Stimulated activated memory B cell treated with anti-CD40 and anti-IgM and Interleukin-4, amounts not matched to agents 10 μg/mL and 1 μg/mL and 100 μg/mL, for 72 hours (primary cell): ENCODE measurements around the gene OR51E1.

ENCODE experiments used
- ATAC-seq: fragments of 150-1000 bp; cut with Tn5 transposase; 2 replicates; pipeline ENCODE4 v1.10.0; 2021
- H3K27ac Mint-ChIP-seq: one replicate; pipeline ENCODE4 v1.8.0; 2022; ENCODE audit warnings: mild to moderate bottlenecking, mixed read lengths
- H3K27me3 Mint-ChIP-seq: one replicate; pipeline ENCODE4 v1.8.0; 2022; ENCODE audit warnings: mixed read lengths
- H3K36me3 Mint-ChIP-seq: one replicate; pipeline ENCODE4 v1.8.0; 2022; ENCODE audit warnings: mixed read lengths
- H3K4me1 Mint-ChIP-seq: one replicate; pipeline ENCODE4 v1.8.0; 2022; ENCODE audit warnings: mixed read lengths
- H3K4me3 Mint-ChIP-seq: one replicate; pipeline ENCODE4 v1.8.0; 2022; ENCODE audit warnings: mild to moderate bottlenecking, moderate library complexity, mixed read lengths
- H3K9me3 Mint-ChIP-seq: one replicate; pipeline ENCODE4 v1.8.0; 2022; ENCODE audit warnings: mixed read lengths

Gene OR51E1, protein sequence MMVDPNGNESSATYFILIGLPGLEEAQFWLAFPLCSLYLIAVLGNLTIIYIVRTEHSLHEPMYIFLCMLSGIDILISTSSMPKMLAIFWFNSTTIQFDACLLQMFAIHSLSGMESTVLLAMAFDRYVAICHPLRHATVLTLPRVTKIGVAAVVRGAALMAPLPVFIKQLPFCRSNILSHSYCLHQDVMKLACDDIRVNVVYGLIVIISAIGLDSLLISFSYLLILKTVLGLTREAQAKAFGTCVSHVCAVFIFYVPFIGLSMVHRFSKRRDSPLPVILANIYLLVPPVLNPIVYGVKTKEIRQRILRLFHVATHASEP

DNA sequence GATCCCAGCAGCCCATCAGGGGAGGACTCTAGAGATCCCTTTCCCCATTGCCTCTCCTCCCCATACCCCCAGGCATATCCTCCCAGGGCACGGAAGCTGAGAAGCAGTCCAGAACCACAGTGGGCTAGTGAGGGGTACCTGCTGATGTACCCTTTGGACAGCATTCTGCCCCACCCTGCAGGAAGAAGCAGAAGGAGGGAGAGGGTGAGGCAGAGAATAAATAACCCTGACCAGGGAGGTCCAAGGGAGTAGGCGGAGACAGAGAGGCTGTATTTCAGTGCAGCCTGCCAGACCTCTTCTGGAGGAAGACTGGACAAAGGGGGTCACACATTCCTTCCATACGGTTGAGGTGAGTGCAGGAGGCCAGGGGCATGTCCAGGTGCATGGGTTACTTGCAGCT, at the start of gene OR51E1:
TSS of gene OR51E1 (plus strand) at position 301 of the 400 bp plus-strand sequence. CDS start 8,545 bp downstream, outside the sequence.
- H3K4me3 Mint-ChIP-seq: no peak within 1 kb of the TSS
- no peaks in the 10 kb centered on the region for H3K9me3 Mint-ChIP-seq
- peaks cover 9% of the 10 kb centered on the region for H3K27me3 Mint-ChIP-seq
- no peak within 1 kb of the TSS for H3K27ac Mint-ChIP-seq
- no peaks in the 10 kb centered on the region for H3K36me3 Mint-ChIP-seq
- ATAC-seq: peak; percentile 13
- H3K4me1 Mint-ChIP-seq: no peaks in the 10 kb centered on the region

DNA sequence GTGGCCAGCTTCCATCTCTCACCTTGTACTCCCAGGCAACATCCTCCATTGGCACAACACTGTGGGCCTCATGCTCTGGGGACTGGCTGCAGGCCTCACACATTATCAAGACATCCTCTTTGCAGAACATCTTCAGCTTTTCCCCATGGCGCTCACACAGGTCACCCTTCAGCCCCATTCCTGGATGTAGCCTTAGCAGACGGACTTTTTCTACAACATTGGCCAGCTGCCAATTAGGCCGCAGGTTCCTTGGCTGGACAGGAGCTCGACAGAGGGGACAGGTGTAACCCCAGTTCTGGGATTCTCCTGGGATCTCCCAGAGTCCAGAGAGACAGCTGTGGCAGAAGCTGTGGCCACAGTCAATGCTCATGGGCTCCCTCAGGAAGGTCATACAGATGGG, 38.7 kb upstream of the OR51E1 start:
- Mint-ChIP-seq H3K27me3 (no peaks in the 10 kb centered on the region), H3K4me3 (no peak overlapping the region), H3K9me3 (no peaks in the 10 kb centered on the region), H3K27ac (no peak overlapping the region), H3K36me3 (peaks cover 50% of the 10 kb centered on the region), H3K4me1 (peaks cover 27% of the 10 kb centered on the region)
- ATAC-seq: no peak

DNA sequence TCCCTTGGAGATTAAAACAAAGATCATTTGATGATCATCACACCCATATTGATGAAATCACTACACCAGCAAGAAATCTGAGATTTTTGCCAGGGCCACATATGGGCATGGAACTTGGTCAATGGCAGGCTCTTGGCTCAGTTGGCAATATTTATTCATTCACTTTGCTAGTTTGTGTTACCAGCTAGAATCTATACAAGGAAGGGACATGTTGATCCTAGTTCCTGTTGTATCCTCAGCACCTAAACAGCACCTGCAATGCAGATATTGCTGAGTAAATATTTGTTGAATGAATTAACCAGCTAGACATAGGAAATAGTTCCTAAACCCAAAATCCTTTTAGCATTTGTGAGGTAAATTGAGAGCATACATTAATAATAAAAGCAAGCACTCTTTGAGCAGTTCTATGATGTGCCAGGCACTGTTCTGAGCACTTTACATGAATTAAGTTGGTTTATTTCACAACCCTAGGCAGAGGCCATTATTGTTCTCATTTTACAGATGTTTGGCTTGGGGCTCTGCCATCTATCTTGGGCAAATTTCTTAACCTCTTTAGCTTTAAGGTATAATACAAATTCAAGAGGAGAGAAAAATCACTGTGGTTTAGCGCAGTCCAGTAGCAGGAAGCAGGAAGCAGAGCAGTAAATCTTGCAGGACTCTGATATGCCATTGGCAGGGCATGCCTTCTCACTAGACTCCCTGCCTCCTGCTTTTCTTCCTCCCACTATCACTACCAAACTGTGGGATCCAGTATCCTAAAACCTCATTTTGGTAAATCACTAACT, 37.4 kb upstream of the OR51E1 start:
- no peaks in the 10 kb centered on the region for H3K27me3 Mint-ChIP-seq
- ATAC-seq: no peak
- H3K4me1 Mint-ChIP-seq: peaks cover 34% of the 10 kb centered on the region
- H3K9me3 Mint-ChIP-seq: no peaks in the 10 kb centered on the region
- H3K36me3 Mint-ChIP-seq: peaks cover 36% of the 10 kb centered on the region
- peak overlapping the region; percentile 93 for H3K4me3 Mint-ChIP-seq
- H3K27ac Mint-ChIP-seq: no peak overlapping the region

DNA sequence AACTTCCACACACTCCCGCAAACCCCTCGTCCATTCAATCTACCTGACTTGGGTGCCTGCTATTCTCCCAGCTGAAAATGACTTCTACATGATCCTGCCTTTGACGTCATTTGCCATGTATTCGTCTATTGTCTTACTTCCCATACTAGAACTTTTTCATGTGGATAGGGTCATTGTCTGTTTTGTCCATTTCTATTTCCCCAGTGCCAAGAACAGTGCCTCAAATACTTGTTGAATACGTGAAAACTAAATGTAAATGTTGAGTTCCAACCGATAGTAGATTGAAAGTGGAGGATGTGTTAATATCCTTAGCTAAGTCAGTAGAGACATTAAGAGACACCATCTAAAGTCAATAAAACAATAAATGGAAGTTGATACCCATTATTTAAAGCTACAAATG, 36.7 kb upstream of the OR51E1 start:
- Mint-ChIP-seq H3K4me3 (peak overlapping the region; percentile 93), H3K27ac (peak overlapping the region; percentile 91), H3K4me1 (peaks cover 34% of the 10 kb centered on the region), H3K36me3 (peaks cover 29% of the 10 kb centered on the region), H3K27me3 (no peaks in the 10 kb centered on the region), H3K9me3 (no peaks in the 10 kb centered on the region)
- ATAC-seq: no peak

DNA sequence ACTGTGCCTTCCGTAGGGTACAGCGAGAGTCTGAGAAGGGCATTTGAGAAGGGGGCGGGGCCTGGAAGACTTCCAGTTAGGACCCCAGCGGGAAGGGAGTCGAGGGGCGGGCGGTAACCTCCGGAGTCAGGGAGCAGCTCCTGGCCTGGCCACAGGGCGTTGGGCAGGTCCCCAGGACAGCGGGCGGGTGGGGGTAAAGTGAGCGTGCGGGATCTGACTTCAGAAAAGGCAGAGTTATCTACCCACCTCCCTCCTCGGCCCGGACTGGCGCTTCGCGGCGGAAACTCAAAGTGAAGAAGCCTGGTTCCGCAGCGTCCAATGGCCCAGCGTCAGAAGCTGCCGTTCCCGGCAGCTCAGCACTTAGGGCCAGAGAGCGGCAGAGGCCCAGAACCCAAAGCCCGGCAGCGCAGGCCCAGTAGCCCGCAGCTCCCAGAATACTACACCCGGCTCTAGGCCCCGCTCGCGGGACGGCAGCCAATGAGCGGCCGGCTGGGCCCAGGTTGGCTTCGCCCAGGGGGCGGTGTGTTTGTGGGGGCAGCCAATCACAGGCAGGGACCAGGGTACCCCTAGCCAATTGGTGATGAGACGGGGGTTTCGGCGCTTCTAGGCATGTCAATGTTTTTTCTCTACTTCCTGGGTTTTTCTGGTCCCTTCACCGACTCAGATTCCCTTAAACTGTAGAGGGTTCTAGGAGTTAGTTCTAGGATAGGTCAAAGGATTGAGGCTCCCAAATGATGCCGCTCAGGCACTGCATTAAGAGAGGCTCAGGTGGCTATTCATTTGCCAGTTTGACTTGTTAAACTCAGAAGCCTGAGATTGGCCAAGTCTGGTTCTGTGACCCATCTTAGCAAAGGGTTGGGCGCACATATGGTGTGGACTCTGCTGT, 35.8 kb upstream of the OR51E1 start, which contains the start of gene TRIM68:
TSS of gene TRIM68 (minus strand) at position 451 of the 886 bp plus-strand sequence. CDS start 2,727 bp downstream, outside the sequence.
- peak within 1 kb of the TSS; percentile 91 for H3K27ac Mint-ChIP-seq
- H3K36me3 Mint-ChIP-seq: peaks cover 23% of the 10 kb centered on the region
- no peaks in the 10 kb centered on the region for H3K27me3 Mint-ChIP-seq
- peak; percentile 100 for ATAC-seq
- H3K4me3 Mint-ChIP-seq: peak within 1 kb of the TSS; percentile 93
- peaks cover 34% of the 10 kb centered on the region for H3K4me1 Mint-ChIP-seq
- H3K9me3 Mint-ChIP-seq: no peaks in the 10 kb centered on the region

DNA sequence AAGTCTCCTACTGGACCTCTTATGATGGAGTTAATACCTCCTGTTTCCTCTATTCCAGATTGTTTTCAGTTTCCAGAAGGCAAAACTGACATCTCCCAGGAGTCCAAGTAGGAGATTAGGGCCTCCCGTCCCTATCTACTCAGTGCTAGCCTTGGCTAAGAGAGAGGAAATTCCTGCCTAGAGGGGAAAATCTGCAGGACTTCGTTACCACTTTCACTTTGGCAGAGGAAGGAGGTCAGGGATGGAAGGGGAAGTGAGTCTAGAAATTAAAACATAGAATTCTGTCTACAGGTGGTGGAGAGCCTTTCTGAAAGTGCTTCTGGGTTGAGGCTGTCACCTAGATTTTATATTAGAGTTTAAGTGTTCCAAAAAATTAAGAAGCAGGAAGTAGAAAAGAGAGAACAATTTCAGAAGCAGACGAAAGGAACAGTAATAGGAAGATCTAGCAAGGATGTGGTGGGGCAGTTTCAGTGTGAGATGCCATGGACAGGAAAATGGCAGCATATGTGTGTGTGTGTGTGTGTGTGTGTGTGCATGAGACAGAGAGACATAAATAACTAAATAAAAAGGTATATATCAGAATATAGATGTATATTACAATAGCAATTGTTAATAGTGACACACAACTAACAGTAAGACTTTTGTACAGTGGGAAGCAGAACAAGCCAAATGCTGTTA, 33.4 kb upstream of the OR51E1 start:
- no peak for ATAC-seq
- Mint-ChIP-seq H3K4me3 (peak overlapping the region; percentile 66), H3K27ac (peak overlapping the region; percentile 91), H3K36me3 (peaks cover under 1% of the 10 kb centered on the region), H3K9me3 (no peaks in the 10 kb centered on the region), H3K27me3 (peaks cover 5% of the 10 kb centered on the region), H3K4me1 (peaks cover 34% of the 10 kb centered on the region)

DNA sequence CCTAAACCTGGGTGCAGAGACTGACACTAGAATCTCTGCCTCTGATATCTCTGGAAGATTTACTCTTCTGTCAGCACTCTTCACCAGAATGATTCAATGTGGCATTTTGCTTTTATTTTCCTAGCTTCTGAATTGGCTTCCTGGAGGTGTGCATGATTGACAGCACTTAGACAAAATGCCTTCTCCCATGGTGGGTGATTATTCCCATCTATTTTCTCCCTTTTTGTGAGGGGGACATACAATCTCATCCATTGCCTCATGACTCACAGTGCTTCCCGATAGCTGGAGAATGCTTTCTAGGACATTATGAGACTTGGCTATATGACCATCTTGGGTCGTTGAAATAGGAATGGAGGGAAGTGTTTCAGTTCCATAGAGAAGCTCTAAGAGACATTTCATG, 31.8 kb upstream of the OR51E1 start:
- ATAC-seq: no peak
- Mint-ChIP-seq H3K4me3 (no peak overlapping the region), H3K9me3 (peaks cover 2% of the 10 kb centered on the region), H3K4me1 (peaks cover 30% of the 10 kb centered on the region), H3K36me3 (peaks cover 5% of the 10 kb centered on the region), H3K27me3 (peaks cover 16% of the 10 kb centered on the region), H3K27ac (no peak overlapping the region)

DNA sequence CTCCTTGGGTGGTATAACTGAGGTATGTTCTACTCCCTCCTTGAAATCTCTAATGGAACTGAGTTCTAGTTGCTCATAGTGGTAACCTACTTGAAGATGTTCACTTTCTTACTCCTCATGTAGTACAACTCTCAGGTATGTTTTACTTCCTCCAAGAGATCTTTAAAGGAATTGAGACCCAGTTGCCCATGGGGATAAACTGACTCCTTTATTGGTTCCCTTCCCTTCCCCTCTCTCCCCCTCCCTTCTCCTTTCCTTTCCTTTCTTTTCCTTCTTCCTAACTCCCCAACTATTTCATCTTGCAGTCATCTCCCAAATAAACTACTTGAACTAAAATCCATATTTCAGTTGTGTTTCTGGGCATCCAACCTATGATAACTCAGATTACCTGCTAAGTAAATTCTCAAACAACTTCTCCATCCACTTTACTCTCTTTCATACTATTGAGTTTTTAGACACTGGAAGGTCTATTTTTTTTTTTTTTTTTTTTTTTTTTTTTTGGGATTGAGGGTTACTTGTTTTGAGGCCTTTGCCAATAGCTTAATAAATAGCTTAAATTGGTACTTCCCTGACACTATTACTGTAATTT, 27.8 kb upstream of the OR51E1 start:
- peaks cover 2% of the 10 kb centered on the region for H3K9me3 Mint-ChIP-seq
- ATAC-seq: no peak

DNA sequence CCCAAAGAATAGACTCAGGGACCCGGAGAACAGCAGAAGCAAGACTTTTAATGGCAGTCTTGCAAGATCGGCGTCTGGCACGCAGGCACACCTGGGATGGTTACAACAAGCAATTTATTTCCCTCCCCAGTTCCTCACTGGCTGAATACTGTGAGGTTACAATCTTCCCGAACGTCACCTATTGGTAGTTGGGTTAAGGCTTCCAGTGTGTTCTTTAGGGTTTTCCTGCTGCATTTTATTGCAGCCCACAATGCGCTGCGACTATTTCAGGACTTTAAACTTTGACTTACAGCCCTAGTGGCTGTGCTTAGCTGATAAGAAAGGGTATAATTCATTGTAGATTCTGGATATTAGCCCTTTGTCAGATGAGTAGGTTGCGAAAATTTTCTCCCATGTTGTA, 24.3 kb upstream of the OR51E1 start:
- Mint-ChIP-seq H3K9me3 (peaks cover 2% of the 10 kb centered on the region), H3K4me1 (no peaks in the 10 kb centered on the region), H3K27ac (no peak overlapping the region), H3K27me3 (peaks cover 23% of the 10 kb centered on the region), H3K36me3 (peaks cover 5% of the 10 kb centered on the region), H3K4me3 (no peak overlapping the region)
- no peak for ATAC-seq

More for the DNA sequence above, 27.8 kb upstream of the OR51E1 start:
- H3K4me1 Mint-ChIP-seq: no peaks in the 10 kb centered on the region
- no peak overlapping the region for H3K4me3 Mint-ChIP-seq
- peaks cover 5% of the 10 kb centered on the region for H3K36me3 Mint-ChIP-seq
- H3K27me3 Mint-ChIP-seq: peaks cover 23% of the 10 kb centered on the region
- H3K27ac Mint-ChIP-seq: no peak overlapping the region

DNA sequence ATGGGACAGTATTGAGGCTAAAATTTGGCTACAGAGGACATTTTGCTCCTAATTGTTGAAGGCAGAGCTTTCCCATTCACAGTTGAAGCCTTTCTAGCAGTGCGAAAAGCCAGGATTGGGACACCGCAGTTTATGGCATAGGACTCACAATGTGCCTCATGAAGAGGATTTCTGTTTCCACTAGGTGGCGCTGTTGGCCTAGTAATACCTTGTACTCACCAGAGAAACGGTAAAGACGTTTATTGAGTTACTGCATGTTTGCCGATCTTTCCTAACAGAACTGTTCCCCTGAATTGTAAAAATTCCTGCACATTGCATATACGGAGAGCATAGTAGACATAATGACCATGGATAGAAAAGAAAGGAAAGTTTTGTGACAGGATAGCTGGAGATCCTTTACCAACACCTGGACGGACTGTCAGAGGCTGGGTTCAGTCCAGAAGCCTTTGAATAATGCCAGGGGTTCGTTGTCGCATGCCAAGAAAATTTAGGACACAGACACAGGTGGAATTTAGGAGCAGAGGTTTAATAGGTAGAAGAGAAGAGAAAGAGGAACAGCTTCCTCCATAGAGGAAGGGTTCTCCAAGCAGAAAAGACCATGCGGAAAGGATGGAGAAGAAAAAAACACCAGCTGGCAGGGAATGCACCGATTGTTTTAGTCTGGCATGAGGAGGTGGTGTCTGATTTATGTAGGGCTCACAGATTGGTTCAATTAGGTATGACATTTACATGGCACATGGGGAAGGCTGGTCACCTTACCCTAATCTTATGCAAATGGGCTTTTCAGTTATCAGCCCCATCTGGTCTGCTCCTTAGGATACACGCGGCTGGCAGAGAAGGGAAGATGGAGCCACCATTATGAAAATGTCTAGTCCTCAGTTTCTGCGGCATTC, 17.3 kb upstream of the OR51E1 start:
- Mint-ChIP-seq H3K27me3 (peaks cover 45% of the 10 kb centered on the region), H3K27ac (no peak overlapping the region)
- no peak for ATAC-seq

DNA sequence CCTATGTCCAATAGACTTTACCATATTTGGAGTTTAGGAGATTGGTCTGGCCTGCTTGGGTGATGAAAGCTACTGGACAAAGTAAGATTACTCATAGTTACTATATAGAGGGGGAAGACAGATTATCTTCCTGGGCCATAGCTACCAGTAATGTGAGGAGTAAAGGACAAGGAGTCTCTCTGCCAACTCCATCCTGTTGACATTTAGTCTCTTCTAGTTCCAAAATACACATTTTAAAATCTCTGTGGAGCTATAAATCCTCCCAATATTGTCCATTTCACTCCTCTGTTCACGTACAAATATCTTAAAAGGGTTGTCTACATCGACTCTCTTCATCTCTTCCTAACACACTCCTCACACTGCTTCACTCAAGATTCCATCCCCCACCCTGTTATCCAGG, 7.6 kb upstream of the OR51E1 start:
- ATAC-seq: no peak
- Mint-ChIP-seq H3K4me3 (no peak overlapping the region), H3K27ac (no peak overlapping the region), H3K9me3 (no peaks in the 10 kb centered on the region), H3K27me3 (peaks cover under 1% of the 10 kb centered on the region), H3K4me1 (no peaks in the 10 kb centered on the region), H3K36me3 (no peaks in the 10 kb centered on the region)

More for the DNA sequence above, 17.3 kb upstream of the OR51E1 start:
- peaks cover 7% of the 10 kb centered on the region for H3K36me3 Mint-ChIP-seq
- peaks cover 6% of the 10 kb centered on the region for H3K9me3 Mint-ChIP-seq
- no peaks in the 10 kb centered on the region for H3K4me1 Mint-ChIP-seq
- H3K4me3 Mint-ChIP-seq: no peak overlapping the region

DNA sequence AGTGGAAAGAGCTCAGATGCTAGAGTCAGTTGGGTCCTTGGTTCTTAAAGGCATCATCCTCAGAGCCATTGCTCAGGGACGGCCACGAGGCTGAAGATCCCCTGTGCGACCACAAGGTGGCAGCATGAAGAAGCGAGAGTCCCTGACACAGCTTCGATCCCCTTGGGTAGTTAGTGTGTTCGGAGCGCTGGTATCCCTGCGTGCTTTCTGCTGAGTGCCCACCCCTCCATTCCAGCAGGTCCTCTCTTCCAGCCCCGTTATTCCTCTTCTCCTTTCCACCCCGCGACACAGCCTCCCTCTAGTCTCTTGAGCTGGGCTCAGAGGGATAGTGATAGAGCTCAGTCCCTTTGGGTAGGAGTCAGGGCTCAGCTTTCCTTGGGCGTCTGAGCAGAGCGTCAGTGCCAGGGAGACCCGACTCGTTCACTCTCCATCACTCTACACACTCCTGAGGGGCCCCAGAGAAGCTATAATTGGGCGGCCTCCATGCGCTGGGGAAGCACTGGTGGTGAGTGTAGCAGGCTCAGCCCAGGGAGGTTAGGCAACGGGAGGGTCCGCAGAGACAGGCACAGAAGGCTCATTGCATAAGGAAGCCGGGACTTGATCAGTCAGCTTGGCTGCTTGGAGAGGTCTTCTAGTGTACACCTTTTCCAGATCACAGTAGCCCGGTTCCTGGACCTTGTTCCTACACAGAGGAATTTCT, 6.7 kb upstream of the OR51E1 start, which contains the start of gene OR51D1:
TSS of gene OR51D1 (plus strand) at position 516 of the 700 bp plus-strand sequence. CDS start 2,314 bp downstream, outside the sequence.
- Mint-ChIP-seq H3K4me1 (no peaks in the 10 kb centered on the region), H3K4me3 (no peak within 1 kb of the TSS), H3K36me3 (no peaks in the 10 kb centered on the region), H3K9me3 (no peaks in the 10 kb centered on the region), H3K27ac (no peak within 1 kb of the TSS), H3K27me3 (no peaks in the 10 kb centered on the region)
- ATAC-seq: peak; percentile 79

DNA sequence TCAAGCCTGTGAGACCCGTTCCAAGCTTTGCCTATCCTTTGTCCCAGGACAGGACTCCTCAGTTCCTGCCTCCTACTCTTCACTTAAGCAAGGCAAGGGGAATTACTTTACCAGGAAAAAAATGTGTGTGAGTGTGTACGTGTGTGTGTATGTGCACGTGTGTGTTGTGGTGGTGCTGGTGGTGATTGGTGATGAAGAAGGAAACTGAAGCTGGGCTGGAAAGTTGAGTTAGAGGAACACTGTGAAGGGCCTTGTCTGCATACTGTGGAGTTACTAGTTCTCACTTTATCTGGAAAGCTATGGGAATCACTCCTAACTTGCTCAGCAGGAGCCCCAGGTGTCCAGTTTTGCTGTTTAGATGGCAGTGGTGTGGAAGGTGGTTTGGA, 6.1 kb upstream of the OR51E1 start:
- no peak for ATAC-seq
- no peaks in the 10 kb centered on the region for H3K9me3 Mint-ChIP-seq
- no peaks in the 10 kb centered on the region for H3K36me3 Mint-ChIP-seq
- H3K27me3 Mint-ChIP-seq: no peaks in the 10 kb centered on the region
- H3K4me1 Mint-ChIP-seq: no peaks in the 10 kb centered on the region
- no peak overlapping the region for H3K27ac Mint-ChIP-seq
- no peak overlapping the region for H3K4me3 Mint-ChIP-seq
